GM18868 (cell line): ENCODE results near the gene KLLN.
"Not testable (repeated sequence)": the region's sequence is repeated elsewhere in the genome, so short reads cannot be mapped to it uniquely, and the experiment has no call there.

Experiments used
- ATAC-seq: cut with Tn5 transposase; IDR thresholded peaks from one replicate; pipeline ENCODE4 v1.9.1; 2021; ENCODE audit warnings: mild to moderate bottlenecking, moderate library complexity; ENCODE audit not compliant: unreplicated experiment

Gene KLLN

GRCh38 chr10:87867453-87867852 is 4.1 kb upstream of the KLLN start:
- ATAC-seq: no peak

- ATAC-seq: no peak
Observed at GRCh38 chr10:87866412-87866974, 3.2 kb upstream of the KLLN start.

GRCh38 chr10:87865241-87865881 is 2.0 kb upstream of the KLLN start:
- ATAC-seq: no peak

GRCh38 chr10:87864496-87865059 is 1.2 kb upstream of the KLLN start:
- ATAC-seq: no peak

- not testable (repeated sequence) for ATAC-seq
Observed at GRCh38 chr10:87863951-87864495, 690 bp upstream of the KLLN start.

GRCh38 chr10:87862679-87863052 is 667 bp downstream of the KLLN start:
- peak; percentile 3 for ATAC-seq

- peak; percentile 43 for ATAC-seq
Observed at GRCh38 chr10:87861953-87862678, 1.2 kb downstream of the KLLN start.

- peak; percentile 13 for ATAC-seq
Observed at GRCh38 chr10:87861566-87861952, 1.8 kb downstream of the KLLN start.

GRCh38 chr10:87860816-87861403 is 2.4 kb downstream of the KLLN start:
- no peak for ATAC-seq

- ATAC-seq: no peak
Observed at GRCh38 chr10:87860156-87860795, 3.1 kb downstream of the KLLN start.

- not testable (repeated sequence) for ATAC-seq
Observed at GRCh38 chr10:87855665-87856064, 7.7 kb downstream of the KLLN start.

- ATAC-seq: not testable (repeated sequence)
Observed at GRCh38 chr10:87855247-87855646, 8.1 kb downstream of the KLLN start.

GRCh38 chr10:87852089-87852488 is 11.2 kb downstream of the KLLN start:
- ATAC-seq: no peak

- ATAC-seq: no peak
Observed at GRCh38 chr10:87850742-87851205, 12.6 kb downstream of the KLLN start.

GRCh38 chr10:87849001-87849400 is 14.3 kb downstream of the KLLN start:
- no peak for ATAC-seq

GRCh38 chr10:87847550-87847949 is 15.8 kb downstream of the KLLN start:
- ATAC-seq: no peak

- not testable (repeated sequence) for ATAC-seq
Observed at GRCh38 chr10:87846711-87847110, 16.6 kb downstream of the KLLN start.

GRCh38 chr10:87846023-87846422 is 17.3 kb downstream of the KLLN start:
- no peak for ATAC-seq

GRCh38 chr10:87845624-87845998 is 17.7 kb downstream of the KLLN start:
- ATAC-seq: no peak

- no peak for ATAC-seq
Observed at GRCh38 chr10:87844837-87845623, 18.3 kb downstream of the KLLN start.
